HCT116 (cell line): ENCODE measurements around the gene TCF12.

Source experiments
- ATF3 ChIP-seq: IDR thresholded peaks from 2 replicates; pipeline ENCODE4 v1.6.1; 2012
- CEBPB ChIP-seq: IDR thresholded peaks from 2 replicates; pipeline ENCODE4 v1.6.1; 2012; ENCODE audit warnings: low read depth
- EGR1 ChIP-seq: IDR thresholded peaks from 2 replicates; pipeline ENCODE4 v1.6.1; 2012; ENCODE audit warnings: low read depth
- EZH2 ChIP-seq: fragments of 200-600 bp; sonication (generic); IDR thresholded peaks from 2 replicates; pipeline ENCODE4 v1.6.1; 2017; ENCODE audit warnings: antibody characterized with exemption, mixed run types
- EZH2phosphoT487 ChIP-seq: fragments of 200-600 bp; IDR thresholded peaks from 2 replicates; pipeline ENCODE4 v1.6.1; 2018; ENCODE audit warnings: antibody characterized with exemption, borderline replicate concordance
- MAX ChIP-seq: IDR thresholded peaks from 2 replicates; pipeline ENCODE4 v1.6.1; 2012
- POLR2A ChIP-seq: IDR thresholded peaks from 2 replicates; pipeline ENCODE4 v1.7.0; 2011; ENCODE audit warnings: borderline replicate concordance; ENCODE audit not compliant: insufficient read depth, insufficient read length; ENCODE audit errors: extremely low read depth
- POLR2AphosphoS5 ChIP-seq: IDR thresholded peaks from 2 replicates; pipeline ENCODE4 v1.6.1; 2011; ENCODE audit warnings: mild to moderate bottlenecking, low read depth, low read length, moderate library complexity
- REST ChIP-seq: IDR thresholded peaks from 2 replicates; pipeline ENCODE4 v1.6.1; 2012; ENCODE audit warnings: low read depth
- YY1 ChIP-seq: IDR thresholded peaks from 2 replicates; pipeline ENCODE4 v1.6.1; 2011; ENCODE audit warnings: low read length, low read depth, moderate library complexity, mild to moderate bottlenecking; ENCODE audit not compliant: insufficient replicate concordance; ENCODE audit errors: extremely low read depth
- ZFX ChIP-seq: fragments of 450-650 bp; IDR thresholded peaks from 2 replicates; pipeline ENCODE4 v1.6.1; 2017
- TF ChIP-seq, protein P1 (sequence below), 3 experiments: fragments of 200-600 bp in 1 of 3; sonication (generic) in 1 of 3; IDR thresholded peaks in 2 of 3; conservative IDR thresholded peaks in 1 of 3; 2 replicates each; pipeline ENCODE4 v1.5.1; 2012 to 2017; ENCODE audit warnings: low read depth in 2 of 3, low read length in 2 of 3, antibody characterized with exemption in 1 of 3, borderline replicate concordance in 1 of 3, control low read depth in 1 of 3, mild to moderate bottlenecking in 1 of 3, mixed read lengths in 1 of 3, mixed run types in 1 of 3, moderate library complexity in 1 of 3; ENCODE audit not compliant: insufficient read depth in 1 of 3
- TF ChIP-seq, protein P2 (sequence below): IDR thresholded peaks from 2 replicates; pipeline ENCODE4 v1.6.1; 2011; ENCODE audit warnings: mild to moderate bottlenecking, low read length, moderate library complexity; ENCODE audit not compliant: insufficient replicate concordance; ENCODE audit errors: extremely low read depth

DNA sequence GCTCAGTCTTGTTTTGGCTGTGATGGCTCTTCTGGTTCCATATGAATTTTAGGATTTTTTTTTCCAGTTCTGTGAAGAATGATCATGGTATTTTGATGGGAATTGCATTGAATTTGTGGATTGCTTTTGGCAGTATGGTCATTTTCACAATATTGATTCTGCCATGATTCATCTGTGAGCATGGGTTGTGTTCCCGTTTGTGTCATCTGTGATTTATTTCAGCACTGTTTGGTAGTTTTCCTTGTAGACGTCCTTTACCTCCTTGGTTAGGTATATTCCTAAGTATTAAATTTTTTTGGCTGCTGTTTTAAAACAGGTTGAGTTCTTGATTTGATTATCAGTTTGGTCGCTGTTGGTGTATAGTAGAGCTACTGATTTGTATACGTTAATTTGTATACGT lies 18.5 kb downstream of the TCF12 start:
- TF ChIP-seq POLR2A, result no peak
- TF ChIP-seq, protein P1, sequence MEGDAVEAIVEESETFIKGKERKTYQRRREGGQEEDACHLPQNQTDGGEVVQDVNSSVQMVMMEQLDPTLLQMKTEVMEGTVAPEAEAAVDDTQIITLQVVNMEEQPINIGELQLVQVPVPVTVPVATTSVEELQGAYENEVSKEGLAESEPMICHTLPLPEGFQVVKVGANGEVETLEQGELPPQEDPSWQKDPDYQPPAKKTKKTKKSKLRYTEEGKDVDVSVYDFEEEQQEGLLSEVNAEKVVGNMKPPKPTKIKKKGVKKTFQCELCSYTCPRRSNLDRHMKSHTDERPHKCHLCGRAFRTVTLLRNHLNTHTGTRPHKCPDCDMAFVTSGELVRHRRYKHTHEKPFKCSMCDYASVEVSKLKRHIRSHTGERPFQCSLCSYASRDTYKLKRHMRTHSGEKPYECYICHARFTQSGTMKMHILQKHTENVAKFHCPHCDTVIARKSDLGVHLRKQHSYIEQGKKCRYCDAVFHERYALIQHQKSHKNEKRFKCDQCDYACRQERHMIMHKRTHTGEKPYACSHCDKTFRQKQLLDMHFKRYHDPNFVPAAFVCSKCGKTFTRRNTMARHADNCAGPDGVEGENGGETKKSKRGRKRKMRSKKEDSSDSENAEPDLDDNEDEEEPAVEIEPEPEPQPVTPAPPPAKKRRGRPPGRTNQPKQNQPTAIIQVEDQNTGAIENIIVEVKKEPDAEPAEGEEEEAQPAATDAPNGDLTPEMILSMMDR (IDR thresholded peaks at IDR 0.05 in 2 of 3, conservative IDR thresholded peaks at IDR 0.05 in 1 of 3; ENCODE audit: borderline replicate concordance in 1 of 3, insufficient read depth in 1 of 3, low read depth in 2 of 3, low read length in 2 of 3), result no peak
- TF ChIP-seq EZH2phosphoT487, result no peak
- no peak for TF ChIP-seq ATF3
- TF ChIP-seq MAX, result no peak
- TF ChIP-seq EGR1, result no peak
- no peak for TF ChIP-seq POLR2AphosphoS5
- no peak for TF ChIP-seq CEBPB
- no peak for TF ChIP-seq REST
- TF ChIP-seq, protein P2, sequence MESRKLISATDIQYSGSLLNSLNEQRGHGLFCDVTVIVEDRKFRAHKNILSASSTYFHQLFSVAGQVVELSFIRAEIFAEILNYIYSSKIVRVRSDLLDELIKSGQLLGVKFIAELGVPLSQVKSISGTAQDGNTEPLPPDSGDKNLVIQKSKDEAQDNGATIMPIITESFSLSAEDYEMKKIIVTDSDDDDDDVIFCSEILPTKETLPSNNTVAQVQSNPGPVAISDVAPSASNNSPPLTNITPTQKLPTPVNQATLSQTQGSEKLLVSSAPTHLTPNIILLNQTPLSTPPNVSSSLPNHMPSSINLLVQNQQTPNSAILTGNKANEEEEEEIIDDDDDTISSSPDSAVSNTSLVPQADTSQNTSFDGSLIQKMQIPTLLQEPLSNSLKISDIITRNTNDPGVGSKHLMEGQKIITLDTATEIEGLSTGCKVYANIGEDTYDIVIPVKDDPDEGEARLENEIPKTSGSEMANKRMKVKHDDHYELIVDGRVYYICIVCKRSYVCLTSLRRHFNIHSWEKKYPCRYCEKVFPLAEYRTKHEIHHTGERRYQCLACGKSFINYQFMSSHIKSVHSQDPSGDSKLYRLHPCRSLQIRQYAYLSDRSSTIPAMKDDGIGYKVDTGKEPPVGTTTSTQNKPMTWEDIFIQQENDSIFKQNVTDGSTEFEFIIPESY, result no peak
- no peak for TF ChIP-seq ZFX
- TF ChIP-seq EZH2, result no peak
- TF ChIP-seq YY1, result no peak
